GM19397 (cell line): ENCODE data around the gene CARHSP1.
"Not testable (repeated sequence)": the region's sequence is repeated elsewhere in the genome, so short reads cannot be mapped to it uniquely, and the experiment has no call there.

Experiments
- ATAC-seq: cut with Tn5 transposase; IDR thresholded peaks from one replicate; pipeline ENCODE4 v1.9.1; 2021; ENCODE audit warnings: mild to moderate bottlenecking, moderate library complexity; ENCODE audit not compliant: unreplicated experiment

CARHSP1 gene

DNA sequence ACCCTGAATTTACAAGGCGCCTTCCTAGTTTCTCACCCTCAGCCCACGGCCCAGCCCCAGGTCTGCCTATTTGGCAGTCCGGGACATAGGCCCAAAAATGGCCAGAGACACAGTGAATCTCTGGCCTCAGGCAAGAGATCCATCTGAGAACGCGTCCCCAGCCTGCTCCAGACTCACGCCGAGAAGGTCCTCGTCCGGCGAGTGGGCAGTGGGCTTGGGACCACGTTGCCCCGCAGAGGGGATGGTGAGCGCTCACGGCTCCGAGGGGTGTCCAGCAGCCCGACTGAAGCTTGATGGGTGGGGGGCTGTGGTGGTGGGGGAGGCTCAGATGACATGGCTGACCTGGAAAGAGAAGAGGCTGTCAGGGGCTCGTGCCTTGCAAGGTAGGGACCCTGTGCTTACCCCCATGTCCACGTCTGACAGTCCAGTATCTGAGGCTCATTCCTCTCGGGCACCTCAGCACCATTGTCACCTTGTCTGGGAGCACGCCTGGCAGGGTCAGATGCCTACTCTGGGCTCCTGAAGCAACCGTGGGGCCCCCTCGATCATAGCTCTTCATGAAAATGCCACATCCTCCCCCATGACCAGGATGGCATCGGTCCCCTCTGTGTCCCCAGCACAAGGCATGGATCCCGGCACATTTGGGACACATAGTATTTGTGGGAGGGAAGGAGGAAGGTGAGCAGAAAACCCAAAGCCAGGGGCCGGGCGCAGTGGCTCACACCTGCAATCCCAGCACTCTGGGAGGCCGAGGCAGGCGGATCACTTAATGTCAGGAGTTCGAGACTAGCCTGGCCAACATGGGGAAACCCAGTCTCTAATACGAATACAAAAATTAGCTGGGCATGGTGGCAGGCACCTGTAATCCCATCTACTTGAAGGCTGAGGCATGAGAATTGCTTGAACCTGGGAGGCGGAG lies 9.6 kb downstream of the CARHSP1 start:
- no peak for ATAC-seq

GRCh38 chr16:8855972-8856371 lies 12.8 kb downstream of the CARHSP1 start:
- no peak for ATAC-seq

GRCh38 chr16:8855051-8855786 lies 13.6 kb downstream of the CARHSP1 start:
- no peak for ATAC-seq

GRCh38 chr16:8854298-8854948 lies 14.4 kb downstream of the CARHSP1 start:
- no peak for ATAC-seq

DNA sequence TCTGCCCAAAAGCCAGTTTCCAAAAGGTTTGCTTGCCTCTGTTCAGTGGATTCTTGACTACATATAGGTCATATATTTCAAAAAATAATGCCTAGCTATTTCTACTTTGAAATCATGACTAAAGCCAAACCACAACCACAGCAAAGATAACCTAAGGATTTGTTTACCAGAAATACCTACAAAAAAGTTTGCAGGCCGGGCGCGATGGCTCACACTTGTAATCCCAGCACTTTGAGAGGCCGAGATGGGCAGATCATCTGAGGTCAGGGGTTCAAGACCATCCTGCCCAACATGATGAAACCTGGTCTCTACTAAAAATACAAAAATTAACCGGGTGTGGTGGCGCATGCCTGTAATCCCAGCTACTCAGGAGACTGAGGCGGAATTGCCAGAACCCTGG lies 15.2 kb downstream of the CARHSP1 start:
- ATAC-seq = no peak

DNA sequence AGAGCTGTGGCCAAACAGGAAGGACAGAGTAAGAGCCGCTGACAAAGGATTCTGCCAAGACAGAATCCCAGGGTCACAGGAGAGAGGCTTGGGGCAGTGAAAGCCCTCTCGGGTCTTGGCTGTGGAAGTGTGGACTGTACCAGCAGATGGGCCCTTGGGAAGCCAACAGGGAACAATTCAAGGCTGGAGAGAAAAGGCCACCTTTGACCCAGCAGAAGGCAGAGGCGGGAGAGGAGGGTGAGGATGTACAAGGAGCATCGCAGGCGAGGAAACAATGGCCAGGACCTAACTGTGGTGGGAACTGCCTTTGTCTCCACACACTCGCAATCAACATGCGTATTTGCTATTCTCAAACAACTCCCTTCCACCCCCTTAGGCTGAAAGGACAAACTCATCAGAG lies 15.7 kb downstream of the CARHSP1 start:
- ATAC-seq = no peak

DNA sequence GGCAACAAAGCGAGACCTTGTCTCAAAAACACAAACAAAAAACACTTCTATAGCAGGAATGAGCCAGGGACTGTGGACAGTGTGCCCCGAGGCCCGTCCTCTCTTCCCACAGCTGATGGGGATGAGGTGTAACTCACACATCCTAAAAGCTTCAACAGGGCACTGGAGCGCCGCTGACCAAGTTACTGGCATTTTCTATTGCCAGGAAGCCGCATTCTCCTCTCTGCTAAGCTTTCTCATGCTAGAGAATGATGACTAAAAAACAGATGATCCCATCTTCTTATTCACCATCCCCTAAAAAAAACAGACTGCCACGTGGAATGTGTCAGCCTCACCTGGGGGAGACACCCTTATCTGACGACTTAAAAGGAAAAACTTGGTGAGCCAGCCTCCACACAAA lies 16.3 kb downstream of the CARHSP1 start:
- ATAC-seq = no peak

- ATAC-seq = no peak
These were observed 16.9 kb downstream of the CARHSP1 start for GRCh38 chr16:8851761-8852403.

DNA sequence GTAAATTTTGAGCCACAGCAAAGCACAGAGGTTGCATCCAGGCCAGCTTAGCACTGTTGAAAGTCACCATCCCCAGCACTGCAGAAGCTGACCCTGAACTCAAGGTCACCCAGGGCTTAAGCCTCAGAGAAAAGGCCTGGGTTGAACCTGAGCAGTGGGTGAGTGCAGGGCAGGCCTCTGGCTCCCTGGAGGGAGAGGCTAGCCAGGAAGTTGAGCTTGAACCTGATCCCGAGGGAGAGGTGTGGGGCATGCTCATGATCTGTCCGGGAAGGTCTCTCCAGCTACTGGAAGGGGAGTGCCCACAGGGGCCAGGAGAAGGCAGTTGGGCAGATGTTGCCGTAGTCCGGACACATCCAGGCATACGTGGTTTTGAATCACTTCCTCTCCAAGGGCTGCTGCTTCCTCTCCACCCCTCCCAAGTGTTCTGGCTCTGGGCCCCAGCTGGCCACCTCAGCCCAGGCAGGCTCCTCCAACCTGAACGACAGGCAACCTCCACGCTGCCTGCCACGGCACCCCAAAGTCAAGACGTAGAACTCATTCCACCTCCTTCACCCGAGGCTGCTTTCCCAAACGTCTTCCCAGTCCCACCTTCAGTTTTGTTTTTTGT lies 18.4 kb downstream of the CARHSP1 start:
- ATAC-seq = no peak

- no peak for ATAC-seq
These were observed 19.3 kb downstream of the CARHSP1 start for GRCh38 chr16:8849411-8850011.

- no peak for ATAC-seq
These were observed 19.8 kb downstream of the CARHSP1 start for GRCh38 chr16:8848939-8849391.

DNA sequence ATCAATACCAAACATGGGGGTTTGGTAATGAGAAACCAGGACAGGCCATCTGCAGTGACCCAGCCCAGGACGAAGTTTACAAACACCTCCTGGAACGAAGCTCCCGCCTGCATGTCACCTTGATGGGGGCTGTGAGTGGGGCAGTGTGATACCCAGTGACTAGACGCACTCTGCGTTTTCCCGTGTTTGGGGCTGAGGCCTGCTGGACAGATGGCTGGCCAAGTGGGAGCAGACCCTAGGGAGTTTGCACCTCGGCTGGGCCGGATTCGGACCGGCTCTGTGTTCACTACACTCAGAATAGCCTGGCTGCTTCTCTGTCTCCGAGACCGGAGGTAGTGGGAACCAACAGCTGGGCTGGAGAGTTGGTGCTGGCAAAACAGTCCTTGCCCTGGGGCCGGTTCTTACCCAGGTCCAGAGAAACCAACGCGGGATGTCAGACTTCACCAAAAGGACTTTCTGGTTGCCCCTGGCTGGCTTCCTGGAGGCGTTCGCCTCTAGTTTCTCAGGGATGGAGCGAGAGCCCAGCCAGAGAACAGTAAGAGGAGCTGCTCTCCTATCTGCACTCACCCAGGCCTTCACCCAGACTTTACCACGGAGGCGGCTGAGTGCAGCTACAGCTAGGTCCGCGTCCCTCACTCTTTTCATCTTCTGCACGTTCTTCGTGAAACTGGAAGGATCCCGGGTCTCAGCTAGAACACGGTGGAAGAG lies 20.4 kb downstream of the CARHSP1 start:
- no peak for ATAC-seq

DNA sequence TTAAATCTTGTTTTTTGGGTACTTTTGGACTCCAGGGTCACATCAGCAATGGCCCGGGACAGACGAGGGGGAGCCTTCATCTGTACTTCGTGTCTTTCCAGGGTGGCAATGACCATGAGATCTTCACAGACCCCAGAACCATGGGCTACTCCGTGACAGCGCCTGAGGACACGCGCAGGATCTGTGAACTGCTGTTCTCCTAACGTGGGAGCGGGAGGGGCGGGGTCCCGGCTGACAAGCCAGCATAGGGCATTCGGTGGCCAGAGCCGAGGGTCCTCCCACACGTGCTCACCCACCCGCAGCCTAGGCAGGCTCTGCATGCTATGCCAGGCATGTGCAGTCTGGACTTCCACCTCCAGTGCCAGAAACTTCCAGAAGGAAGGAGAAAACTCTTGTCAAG lies 21.2 kb downstream of the CARHSP1 start:
- no peak for ATAC-seq

DNA sequence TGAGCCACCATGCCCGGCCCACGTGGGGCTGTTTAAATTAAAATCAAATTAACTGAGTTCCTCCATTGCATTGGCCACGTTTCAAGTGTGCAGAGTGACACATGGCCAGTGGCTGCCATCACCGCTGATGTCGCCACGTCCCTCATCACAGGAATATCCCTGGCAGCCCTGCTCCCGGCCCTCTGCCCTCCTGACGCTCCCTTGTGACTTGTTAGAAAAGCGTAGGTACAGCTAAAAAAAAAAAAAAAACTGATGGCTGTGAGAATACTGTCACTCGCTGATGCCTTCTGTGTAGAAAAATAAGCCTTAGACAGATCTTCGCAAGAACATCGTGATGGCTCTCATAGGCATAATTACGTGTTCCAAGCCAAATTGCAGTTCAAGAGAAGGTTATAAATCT lies 21.7 kb downstream of the CARHSP1 start:
- ATAC-seq = no peak

DNA sequence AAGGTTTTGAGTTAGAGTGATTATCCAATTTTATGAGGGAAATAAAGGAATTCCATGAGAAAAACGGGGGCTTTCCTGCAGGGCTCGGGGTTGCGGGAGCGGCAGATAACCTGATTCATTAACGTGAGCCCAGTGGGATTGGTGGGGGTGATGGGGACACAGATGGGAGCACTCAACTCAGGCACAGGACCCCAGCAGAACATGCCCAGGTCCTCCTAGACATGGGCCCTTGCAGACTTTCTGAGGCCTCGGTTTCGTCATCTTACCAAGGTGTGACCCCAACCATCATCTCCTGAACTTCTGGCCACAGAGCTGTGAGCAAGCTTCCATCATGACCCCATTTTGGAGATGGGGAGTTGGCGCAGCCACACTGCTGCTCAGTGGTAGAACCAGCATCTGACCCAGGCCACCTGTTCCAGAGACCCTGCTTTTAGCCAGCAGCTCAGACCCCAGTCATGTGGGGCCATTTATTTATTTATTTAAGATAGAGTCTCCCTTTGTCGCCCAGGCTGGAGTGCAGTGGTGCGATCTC lies 22.3 kb downstream of the CARHSP1 start:
- ATAC-seq = no peak

GRCh38 chr16:8845699-8846298 lies 23.0 kb downstream of the CARHSP1 start:
- ATAC-seq = no peak

DNA sequence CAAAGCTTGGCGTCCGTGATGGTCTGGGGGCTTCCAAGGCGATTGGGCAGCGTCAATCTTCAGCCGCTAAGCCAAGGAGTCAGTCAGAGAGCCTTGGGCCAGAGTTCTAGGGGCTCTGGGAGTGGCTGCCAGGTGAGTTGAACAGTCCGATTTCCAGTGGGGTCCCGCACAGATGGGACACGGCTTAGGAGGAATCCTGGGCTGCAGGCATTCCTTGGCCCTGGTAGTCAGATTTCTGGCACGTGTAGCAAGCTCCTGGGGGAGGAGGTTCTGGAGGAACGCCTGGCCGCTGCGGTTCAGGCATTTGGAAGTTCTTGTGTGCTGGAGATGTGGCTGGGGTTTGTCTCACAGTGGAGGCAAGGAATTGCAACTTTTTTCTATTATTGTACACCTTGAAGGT lies 25.5 kb downstream of the CARHSP1 start:
- ATAC-seq = not testable (repeated sequence)

DNA sequence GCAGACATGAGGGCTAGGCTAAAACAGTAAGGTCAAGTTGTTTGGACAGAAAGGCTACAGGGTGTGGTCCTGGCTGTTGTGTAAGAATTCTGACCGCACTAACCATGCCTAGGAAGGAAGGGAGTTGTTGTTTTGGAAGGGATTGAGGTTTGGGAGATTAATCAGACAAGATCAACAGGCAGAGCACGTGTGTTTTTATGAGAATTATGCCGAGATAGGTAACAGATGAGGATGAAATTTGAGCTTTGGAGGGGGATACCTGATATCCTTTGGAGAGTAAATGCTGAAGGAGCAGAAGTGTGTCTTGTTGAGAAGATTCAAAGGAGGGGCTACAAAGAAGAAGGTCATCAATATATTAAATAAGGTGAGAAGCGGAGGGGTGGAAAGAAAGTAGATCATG lies 26.8 kb downstream of the CARHSP1 start:
- not testable (repeated sequence) for ATAC-seq

- not testable (repeated sequence) for ATAC-seq
These were observed 31.2 kb downstream of the CARHSP1 start for GRCh38 chr16:8837594-8837993.
